CD4-positive, alpha-beta T cell (primary cell): ENCODE results near the gene ZC3H15. TPM values are rescaled to one million over a fixed set of nuclear protein-coding genes. Genes with fewer than 3 reads are reported as not detected.

Source experiments
- ATAC-seq: fragments of 200-7000 bp; cut with Tn5 transposase; one replicate; pipeline ENCODE4 v1.10.0; 2022; ENCODE audit warnings: mild to moderate bottlenecking; ENCODE audit not compliant: poor library complexity
- CTCF ChIA-PET: fragments of 350-600 bp; sonication (Branson Sonifier 250); formaldehyde crosslinking; loops from one replicate; lab custom pipeline; 2021; ENCODE audit warnings: antibody characterized with exemption, inconsistent platforms; lab: Charles Lee
- POLR2A ChIA-PET: fragments of 350-600 bp; sonication (Branson Sonifier 250); formaldehyde crosslinking; loops from one replicate; lab custom pipeline; 2021; ENCODE audit warnings: antibody characterized with exemption, inconsistent platforms; lab: Charles Lee
- DNase-seq, 14 experiments: peaks; one replicate each; pipeline ENCODE4 v3.0.0-alpha.2; 2013 to 2020; ENCODE audit warnings: mixed read lengths in 2 of 14
- H3K27ac ChIP-seq, 2 donors: one replicate each; pipeline versions ENCODE4 v1.5.1 to v1.7.0; 2013; ENCODE audit warnings: low read length in 2 of 2, low read depth in 1 of 2, mild to moderate bottlenecking in 1 of 2
- H3K27me3 ChIP-seq, 2 experiments: 1 replicate in 1 of 2; 2 replicates in 1 of 2; pipeline versions ENCODE4 v1.6.1 to v1.7.0; 2013; ENCODE audit warnings: low read length in 2 of 2, control low read depth in 1 of 2, mild to moderate bottlenecking in 1 of 2, moderate library complexity in 1 of 2; ENCODE audit not compliant: insufficient read depth in 2 of 2, control insufficient read depth in 1 of 2
- H3K36me3 ChIP-seq: one replicate; pipeline ENCODE4 v1.6.1; 2013; ENCODE audit warnings: low read length, control low read depth; ENCODE audit not compliant: insufficient read depth
- H3K4me1 ChIP-seq: one replicate; pipeline ENCODE4 v1.6.1; 2013; ENCODE audit warnings: low read length, control low read depth; ENCODE audit not compliant: insufficient read depth
- H3K4me3 ChIP-seq: one replicate; pipeline ENCODE4 v1.5.1; 2013; ENCODE audit warnings: mild to moderate bottlenecking, low read length, moderate library complexity
- H3K9me3 ChIP-seq, 2 experiments: 1 replicate in 1 of 2; 2 replicates in 1 of 2; pipeline versions ENCODE4 v1.6.1 to v1.7.0; 2013; ENCODE audit warnings: low read length in 2 of 2, mild to moderate bottlenecking in 2 of 2, control low read depth in 1 of 2, moderate library complexity in 1 of 2; ENCODE audit not compliant: control insufficient read depth in 1 of 2, insufficient read depth in 1 of 2
- H3K27ac Mint-ChIP-seq: one replicate; pipeline ENCODE4 v1.8.0; 2020; ENCODE audit warnings: mixed read lengths
- H3K27me3 Mint-ChIP-seq: one replicate; pipeline ENCODE4 v1.8.0; 2021; ENCODE audit warnings: mixed read lengths
- H3K36me3 Mint-ChIP-seq: one replicate; pipeline ENCODE4 v1.8.0; 2021; ENCODE audit warnings: low read depth, mixed read lengths
- H3K4me1 Mint-ChIP-seq: one replicate; pipeline ENCODE4 v1.8.0; 2021; ENCODE audit warnings: low read depth, mixed read lengths
- H3K4me3 Mint-ChIP-seq: one replicate; pipeline ENCODE4 v1.8.0; 2020; ENCODE audit warnings: mild to moderate bottlenecking, mixed read lengths
- H3K9me3 Mint-ChIP-seq: one replicate; pipeline ENCODE4 v1.8.0; 2020; ENCODE audit warnings: mixed read lengths
- CTCF ChIP-seq: fragments of 200-600 bp; IDR thresholded peaks from one replicate; pipeline ENCODE4 v1.8.0; 2022; ENCODE audit warnings: antibody characterized with exemption, mild to moderate bottlenecking
- intact Hi-C, 2 experiments: fragments of 100-400 bp; cut with DNase I in 1 of 2; cut with micrococcal nuclease in 1 of 2; formaldehyde crosslinking; loops; one replicate each; pipeline versions ENCODE4 v1.15.1 to v1.9.0; 2023 to 2025; cut with DNase I, micrococcal nuclease
- total RNA-seq, 174 experiments: library from RNA in 2 of 174; stranded (reverse) in 2 of 174; gene quantifications; one replicate each; pipeline ENCODE4 v1.2.3 and lab custom pipeline; 2021 to 2026

The ZC3H15 gene
- total RNA-seq, 2 experiments from 2014 or later = 124 to 140 TPM

DNA sequence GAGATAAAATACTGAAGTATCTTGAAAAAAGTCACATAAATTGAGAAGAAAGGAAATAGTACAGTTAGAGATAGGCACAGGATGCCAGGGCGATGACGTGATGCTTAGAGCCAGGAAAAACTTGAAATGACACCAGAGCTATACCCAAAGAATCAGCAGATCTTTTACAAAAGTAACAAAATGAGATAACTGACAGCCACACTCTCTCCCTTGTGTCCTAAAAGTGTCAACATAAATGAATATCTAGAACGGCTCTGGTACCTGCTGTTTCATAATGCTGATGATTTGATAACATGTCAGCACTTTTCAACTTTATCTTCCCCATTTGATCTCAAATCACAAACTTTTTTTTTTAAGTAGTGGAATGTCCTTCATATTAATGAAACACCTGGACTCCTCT lies 45.6 kb upstream of the ZC3H15 start:
- Histone ChIP-seq H3K27ac (no peak overlapping the region), H3K4me3 (no peak overlapping the region), H3K36me3 (no peaks in the 10 kb centered on the region), H3K27me3 (no peaks in the 10 kb centered on the region), H3K4me1 (no peaks in the 10 kb centered on the region), H3K9me3 (peaks cover 0 to 3% of the 10 kb centered on the region in 2 experiments)
- no peak for DNase-seq
- Mint-ChIP-seq H3K36me3 (peaks cover 40% of the 10 kb centered on the region), H3K9me3 (peaks cover 4% of the 10 kb centered on the region), H3K4me1 (no peaks in the 10 kb centered on the region), H3K4me3 (no peak overlapping the region), H3K27ac (no peak overlapping the region), H3K27me3 (no peaks in the 10 kb centered on the region)
- TF ChIP-seq CTCF = no peak
- POLR2A ChIA-PET = no interaction called here
- ATAC-seq = no peak
- intact Hi-C loops = no loop called here
- CTCF ChIA-PET = no interaction called here

DNA sequence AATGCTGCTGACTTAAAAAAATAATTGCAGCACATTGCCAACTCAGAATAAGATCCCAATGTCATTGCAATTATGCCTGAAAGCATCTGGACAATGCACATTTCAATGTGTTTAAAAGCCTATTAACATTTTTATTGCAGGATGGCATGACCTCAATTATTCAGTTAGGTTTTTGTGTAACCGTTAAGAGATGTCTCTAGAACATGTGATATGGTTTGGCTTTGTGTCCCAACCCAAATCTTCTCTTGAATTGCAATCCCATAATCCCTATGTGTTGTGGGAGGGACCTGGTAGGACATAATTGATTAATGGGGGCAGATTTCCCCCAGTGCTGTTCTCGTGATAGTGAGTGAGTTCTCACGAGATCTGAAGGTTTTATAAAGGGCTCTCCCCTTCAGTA lies 43.2 kb upstream of the ZC3H15 start:
- H3K27ac Mint-ChIP-seq = no peak overlapping the region
- peaks cover 25% of the 10 kb centered on the region for H3K36me3 Mint-ChIP-seq
- H3K4me3 Mint-ChIP-seq = no peak overlapping the region
- no peak overlapping the region for H3K27ac ChIP-seq
- DNase-seq (no peak), ATAC-seq (no peak)
- no peak overlapping the region for H3K4me3 ChIP-seq
- no peaks in the 10 kb centered on the region for H3K36me3 ChIP-seq
- H3K9me3 ChIP-seq = no peaks in the 10 kb centered on the region
- H3K9me3 Mint-ChIP-seq = peaks cover 2% of the 10 kb centered on the region
- ChIA-PET POLR2A (no interaction called here), CTCF (no interaction called here)
- H3K4me1 Mint-ChIP-seq = no peaks in the 10 kb centered on the region
- intact Hi-C loops = no loop called here
- H3K4me1 ChIP-seq = no peaks in the 10 kb centered on the region
- no peak for TF ChIP-seq CTCF
- no peaks in the 10 kb centered on the region for H3K27me3 ChIP-seq
- no peaks in the 10 kb centered on the region for H3K27me3 Mint-ChIP-seq

DNA sequence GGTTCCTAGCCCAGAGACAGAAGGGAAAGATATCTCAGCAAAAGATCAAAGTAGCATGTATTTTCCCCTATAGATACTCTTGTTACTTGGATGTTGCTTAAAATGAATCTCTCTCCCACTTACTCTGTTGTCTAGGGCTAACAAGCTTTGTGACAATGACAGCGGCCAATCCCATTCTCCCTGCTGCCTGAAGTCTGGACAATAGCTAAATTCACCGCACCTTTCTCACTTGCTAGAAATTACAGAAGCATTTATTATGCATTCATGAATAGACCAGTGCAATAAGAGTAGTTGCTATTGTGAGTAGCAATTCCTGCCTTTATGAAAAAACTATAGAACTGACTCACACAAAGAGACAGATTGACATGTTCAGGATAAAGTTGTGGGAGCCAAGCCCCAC lies 42.2 kb upstream of the ZC3H15 start:
- Mint-ChIP-seq H3K4me1 (no peaks in the 10 kb centered on the region), H3K36me3 (peaks cover 16% of the 10 kb centered on the region), H3K9me3 (no peaks in the 10 kb centered on the region), H3K27me3 (no peaks in the 10 kb centered on the region), H3K4me3 (no peak overlapping the region), H3K27ac (no peak overlapping the region)
- H3K36me3 ChIP-seq = no peaks in the 10 kb centered on the region
- H3K9me3 ChIP-seq = no peaks in the 10 kb centered on the region
- intact Hi-C loops = no loop called here
- no peak for TF ChIP-seq CTCF
- ChIA-PET POLR2A (no interaction called here), CTCF (no interaction called here)
- DNase-seq (no peak), ATAC-seq (no peak)
- no peak overlapping the region for H3K4me3 ChIP-seq
- H3K4me1 ChIP-seq = no peaks in the 10 kb centered on the region
- H3K27me3 ChIP-seq = no peaks in the 10 kb centered on the region
- no peak overlapping the region for H3K27ac ChIP-seq
